Measurements from ENCODE around the gene PDIA5. TPM values are rescaled to one million over a fixed set of nuclear protein-coding genes. Genes with fewer than 3 reads are reported as not detected.

The PDIA5 gene
- total and polyA plus RNA-seq, 2 of the 4 experiments (the other 2 are of a cell fraction), result 19.4 to 42.0 TPM

- TF ChIP-seq FOS (IDR thresholded peaks at IDR 0.05; ENCODE audit: low read depth, low read length) (no peak), USF2 (IDR thresholded peaks at IDR 0.05; ENCODE audit: low read depth, low read length) (no peak), RCOR1 (IDR thresholded peaks at IDR 0.05; ENCODE audit: insufficient replicate concordance, low read length) (no peak)
Measured at GRCh38 chr3:123018683-123019082, 48.1 kb upstream of the PDIA5 start (continued).

- in situ Hi-C loops (cut with MboI; ENCODE audit: low sequenced_read_pairs), result no loop called here
- ATAC-seq (ENCODE audit: low read depth), result no peak
- H3K27ac ChIP-seq (ENCODE audit: insufficient read depth, low read length), result no peak overlapping the region
- no CpG with 5 or more reads among the region's 3 CpGs for WGBS, 2 experiments (ENCODE audit: extremely low coverage in 2 of 2, insufficient read length in 1 of 2)
- no peak overlapping the region for H3K14ac ChIP-seq (replicated peaks; ENCODE audit: low read depth, low read length)
- H2BK15ac ChIP-seq (ENCODE audit: low read depth, low read length), result no peak overlapping the region
- H3K27me3 ChIP-seq (ENCODE audit: control insufficient read depth, insufficient read depth, low read length), result peaks cover 86% of the 10 kb centered on the region
- no peak overlapping the region for H2AFZ ChIP-seq (replicated peaks; ENCODE audit: low read length, poor library complexity)
- ChIA-PET CTCF (interaction anchor here (1.2 kb wide), 1 partner anchor 9 kb away, joined by 4 read pairs; no protein-coding TSS in a partner anchor), POLR2A (ENCODE audit: unreplicated experiment) (no interaction called here)
- no peak overlapping the region for H2BK120ac ChIP-seq (ENCODE audit: low read depth, low read length)
- H2BK20ac ChIP-seq (ENCODE audit: low read depth, low read length), result no peak overlapping the region
- no peak overlapping the region for H3K18ac ChIP-seq (ENCODE audit: low read depth, low read length)
- no peak overlapping the region for H4K8ac ChIP-seq (ENCODE audit: low read depth in 2 of 2, low read length in 2 of 2)
- no peak overlapping the region for H3K4ac ChIP-seq (ENCODE audit: low read depth, low read length)
- no peaks in the 10 kb centered on the region for H3K9me1 ChIP-seq (ENCODE audit: insufficient read depth, low read length)
- no peaks in the 10 kb centered on the region for H3K36me3 ChIP-seq (ENCODE audit: control insufficient read depth, insufficient read depth, low read length)
- no peak overlapping the region for H3K9ac ChIP-seq (ENCODE audit: low read depth, low read length)
- H4K20me1 ChIP-seq (ENCODE audit: insufficient read depth, low read length), result no peaks in the 10 kb centered on the region
- no peaks in the 10 kb centered on the region for H3K4me1 ChIP-seq (ENCODE audit: control insufficient read depth, insufficient read depth, low read length)
- H2AK5ac ChIP-seq (ENCODE audit: low read depth, low read length), result no peak overlapping the region
- no peak for TF ChIP-seq USF2 (IDR thresholded peaks at IDR 0.05; ENCODE audit: low read depth, low read length)
- TF ChIP-seq FOS (IDR thresholded peaks at IDR 0.05; ENCODE audit: low read depth, low read length), result no peak
- TF ChIP-seq POLR2A (IDR thresholded peaks at IDR 0.05; ENCODE audit: low read depth, low read length), result no peak
- TF ChIP-seq, protein P1, sequence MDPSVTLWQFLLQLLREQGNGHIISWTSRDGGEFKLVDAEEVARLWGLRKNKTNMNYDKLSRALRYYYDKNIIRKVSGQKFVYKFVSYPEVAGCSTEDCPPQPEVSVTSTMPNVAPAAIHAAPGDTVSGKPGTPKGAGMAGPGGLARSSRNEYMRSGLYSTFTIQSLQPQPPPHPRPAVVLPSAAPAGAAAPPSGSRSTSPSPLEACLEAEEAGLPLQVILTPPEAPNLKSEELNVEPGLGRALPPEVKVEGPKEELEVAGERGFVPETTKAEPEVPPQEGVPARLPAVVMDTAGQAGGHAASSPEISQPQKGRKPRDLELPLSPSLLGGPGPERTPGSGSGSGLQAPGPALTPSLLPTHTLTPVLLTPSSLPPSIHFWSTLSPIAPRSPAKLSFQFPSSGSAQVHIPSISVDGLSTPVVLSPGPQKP (IDR thresholded peaks at IDR 0.05; ENCODE audit: borderline replicate concordance, low read depth, low read length), result no peak
- no peak for TF ChIP-seq RAD21 (IDR thresholded peaks at IDR 0.05; ENCODE audit: low read length)
- no peak for TF ChIP-seq MAZ (IDR thresholded peaks at IDR 0.05; ENCODE audit: borderline replicate concordance, low read depth, low read length)
- TF ChIP-seq RFX5 (IDR thresholded peaks at IDR 0.05; ENCODE audit: low read depth, low read length), result no peak
- no peak for TF ChIP-seq MXI1 (IDR thresholded peaks at IDR 0.05; ENCODE audit: borderline replicate concordance, low read depth, low read length)
- TF ChIP-seq, protein P2, sequence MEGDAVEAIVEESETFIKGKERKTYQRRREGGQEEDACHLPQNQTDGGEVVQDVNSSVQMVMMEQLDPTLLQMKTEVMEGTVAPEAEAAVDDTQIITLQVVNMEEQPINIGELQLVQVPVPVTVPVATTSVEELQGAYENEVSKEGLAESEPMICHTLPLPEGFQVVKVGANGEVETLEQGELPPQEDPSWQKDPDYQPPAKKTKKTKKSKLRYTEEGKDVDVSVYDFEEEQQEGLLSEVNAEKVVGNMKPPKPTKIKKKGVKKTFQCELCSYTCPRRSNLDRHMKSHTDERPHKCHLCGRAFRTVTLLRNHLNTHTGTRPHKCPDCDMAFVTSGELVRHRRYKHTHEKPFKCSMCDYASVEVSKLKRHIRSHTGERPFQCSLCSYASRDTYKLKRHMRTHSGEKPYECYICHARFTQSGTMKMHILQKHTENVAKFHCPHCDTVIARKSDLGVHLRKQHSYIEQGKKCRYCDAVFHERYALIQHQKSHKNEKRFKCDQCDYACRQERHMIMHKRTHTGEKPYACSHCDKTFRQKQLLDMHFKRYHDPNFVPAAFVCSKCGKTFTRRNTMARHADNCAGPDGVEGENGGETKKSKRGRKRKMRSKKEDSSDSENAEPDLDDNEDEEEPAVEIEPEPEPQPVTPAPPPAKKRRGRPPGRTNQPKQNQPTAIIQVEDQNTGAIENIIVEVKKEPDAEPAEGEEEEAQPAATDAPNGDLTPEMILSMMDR (conservative IDR thresholded peaks at IDR 0.05; ENCODE audit: low read depth, low read length), result no peak
- TF ChIP-seq CHD1 (IDR thresholded peaks at IDR 0.05; ENCODE audit: low read depth, low read length), result no peak
- DNase-seq, result no peak
- no peak overlapping the region for H2BK5ac ChIP-seq (ENCODE audit: low read depth, low read length, poor library complexity, severe bottlenecking)
- no peak overlapping the region for H2AK9ac ChIP-seq (replicated peaks; ENCODE audit: low read depth, low read length, poor library complexity)
- no peak overlapping the region for H3K4me2 ChIP-seq (ENCODE audit: low read depth, low read length)
- no peak overlapping the region for H4K91ac ChIP-seq (ENCODE audit: insufficient read depth, low read depth, low read length)
- intact Hi-C loops (cut with micrococcal nuclease), result no loop called here
- no peak overlapping the region for H3K56ac ChIP-seq (ENCODE audit: extremely low read depth, insufficient read depth, low read length)
- H3K4me3 ChIP-seq (ENCODE audit: insufficient read depth, low read depth, low read length), result no peak overlapping the region
- dilution Hi-C loops (cut with HindIII; ENCODE audit: low sequenced_read_pairs, unreplicated experiment), result no loop called here
- H3K79me1 ChIP-seq (ENCODE audit: low read depth in 1 of 2, low read length in 2 of 2), result no peaks in the 10 kb centered on the region
- no peak overlapping the region for H3K23ac ChIP-seq (ENCODE audit: low read depth, low read length)
- H4K5ac ChIP-seq (ENCODE audit: low read depth, low read length), result no peak overlapping the region
- H3K9me3 ChIP-seq (ENCODE audit: control insufficient read depth, insufficient read depth, low read length), result no peaks in the 10 kb centered on the region
- no TSS peak for BruUV-seq (replicated peaks)
Measured at GRCh38 chr3:123019161-123019560, 47.7 kb upstream of the PDIA5 start.
